Fibroblast of lung (primary cell): ENCODE data around the gene PPAN.

Source experiments
- EZH2 ChIP-seq: IDR thresholded peaks from 2 replicates; pipeline ENCODE4 v1.5.1; 2012; ENCODE audit warnings: low read length, control low read depth, mild to moderate bottlenecking; ENCODE audit errors: missing control alignments
- TF ChIP-seq, protein P1 (sequence below), 2 donors: IDR thresholded peaks in 1 of 2; conservative IDR thresholded peaks in 1 of 2; 1 replicate in 1 of 2; 2 replicates in 1 of 2; pipeline ENCODE4 v1.5.1; 2011 to 2012; ENCODE audit warnings: low read length in 2 of 2, control low read depth in 1 of 2, inconsistent platforms in 1 of 2, low read depth in 1 of 2, mild to moderate bottlenecking in 1 of 2

DNA sequence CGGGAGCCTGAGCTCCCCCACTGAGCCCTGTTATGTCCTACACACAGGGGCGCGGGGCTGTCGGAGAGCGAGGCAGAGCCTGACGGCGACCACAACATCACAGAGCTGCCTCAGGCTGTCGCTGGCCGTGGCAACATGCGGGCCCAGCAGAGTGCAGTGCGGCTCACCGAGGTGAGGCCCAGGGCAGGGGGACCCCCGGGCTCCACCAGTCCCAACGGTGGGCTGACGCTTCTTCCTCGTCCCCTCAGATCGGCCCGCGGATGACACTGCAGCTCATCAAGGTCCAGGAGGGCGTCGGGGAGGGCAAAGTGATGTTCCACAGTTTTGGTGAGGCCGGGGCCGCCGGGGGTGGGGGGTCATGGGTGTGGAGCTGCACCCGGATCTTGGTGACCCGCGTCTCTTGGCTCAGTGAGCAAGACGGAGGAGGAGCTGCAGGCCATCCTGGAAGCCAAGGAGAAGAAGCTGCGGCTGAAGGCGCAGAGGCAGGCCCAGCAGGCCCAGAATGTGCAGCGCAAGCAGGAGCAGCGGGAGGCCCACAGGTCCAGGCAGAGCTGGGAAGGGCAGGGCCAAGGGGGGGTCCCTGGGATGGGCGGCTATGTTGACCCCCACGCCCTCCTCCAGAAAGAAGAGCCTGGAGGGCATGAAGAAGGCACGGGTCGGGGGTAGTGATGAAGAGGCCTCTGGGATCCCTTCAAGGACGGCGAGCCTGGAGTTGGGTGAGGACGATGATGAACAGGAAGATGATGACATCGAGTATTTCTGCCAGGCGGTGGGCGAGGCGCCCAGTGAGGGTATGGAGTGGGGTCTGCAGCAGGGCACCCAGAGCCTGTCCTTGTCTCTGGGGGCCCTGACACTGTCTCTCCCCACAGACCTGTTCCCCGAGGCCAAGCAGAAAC is 4.2 kb downstream of the PPAN start:
- TF ChIP-seq, protein P1, sequence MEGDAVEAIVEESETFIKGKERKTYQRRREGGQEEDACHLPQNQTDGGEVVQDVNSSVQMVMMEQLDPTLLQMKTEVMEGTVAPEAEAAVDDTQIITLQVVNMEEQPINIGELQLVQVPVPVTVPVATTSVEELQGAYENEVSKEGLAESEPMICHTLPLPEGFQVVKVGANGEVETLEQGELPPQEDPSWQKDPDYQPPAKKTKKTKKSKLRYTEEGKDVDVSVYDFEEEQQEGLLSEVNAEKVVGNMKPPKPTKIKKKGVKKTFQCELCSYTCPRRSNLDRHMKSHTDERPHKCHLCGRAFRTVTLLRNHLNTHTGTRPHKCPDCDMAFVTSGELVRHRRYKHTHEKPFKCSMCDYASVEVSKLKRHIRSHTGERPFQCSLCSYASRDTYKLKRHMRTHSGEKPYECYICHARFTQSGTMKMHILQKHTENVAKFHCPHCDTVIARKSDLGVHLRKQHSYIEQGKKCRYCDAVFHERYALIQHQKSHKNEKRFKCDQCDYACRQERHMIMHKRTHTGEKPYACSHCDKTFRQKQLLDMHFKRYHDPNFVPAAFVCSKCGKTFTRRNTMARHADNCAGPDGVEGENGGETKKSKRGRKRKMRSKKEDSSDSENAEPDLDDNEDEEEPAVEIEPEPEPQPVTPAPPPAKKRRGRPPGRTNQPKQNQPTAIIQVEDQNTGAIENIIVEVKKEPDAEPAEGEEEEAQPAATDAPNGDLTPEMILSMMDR (conservative IDR thresholded peaks at IDR 0.05 in 1 of 2, IDR thresholded peaks at IDR 0.05 in 1 of 2; ENCODE audit: low read depth in 1 of 2, low read length in 2 of 2), result no peak
- no peak for TF ChIP-seq EZH2
